Caco-2 (cell line): Measurements from ENCODE around the gene SOX2. TPM values are rescaled to one million over a fixed set of nuclear protein-coding genes. Genes with fewer than 3 reads are reported as not detected.

Experiments used
- BruUV-seq: library from RNA; stranded (reverse); fragments of 400-500 nt; replicated peaks from 2 replicates; lab custom pipeline; 2021; lab: Mats Ljungman, UMichigan
- CTCF ChIA-PET: fragments of 300-600 bp; sonication (Branson Sonifier 250); formaldehyde crosslinking; loops from one replicate; lab custom pipeline; 2022; ENCODE audit warnings: antibody characterized with exemption; lab: Charles Lee
- POLR2A ChIA-PET: fragments of 300-600 bp; sonication (Branson Sonifier 250); formaldehyde crosslinking; loops from one replicate; lab custom pipeline; 2022; ENCODE audit warnings: antibody characterized with exemption; lab: Charles Lee
- DNase-seq, 2 experiments: peaks; one replicate each; pipeline versions ENCODE4 v3.0.0 to v3.0.0-alpha.2; 2020 to 2022
- H3K27me3 ChIP-seq: replicated peaks from 2 replicates; pipeline ENCODE4 v1.6.0; 2011; ENCODE audit warnings: low read length; ENCODE audit not compliant: control insufficient read depth, insufficient read depth
- H3K36me3 ChIP-seq: 2 replicates; pipeline ENCODE4 v1.5.1; 2011; ENCODE audit warnings: low read length; ENCODE audit not compliant: control insufficient read depth, insufficient read depth
- H3K4me1 ChIP-seq: fragments of 250-450 bp; sonication (Bioruptor Pico); 2 replicates; pipeline ENCODE4 v1.5.1; 2020; ENCODE audit warnings: mild to moderate bottlenecking
- H3K4me3 ChIP-seq: 2 replicates; pipeline ENCODE4 v1.5.1; 2011; ENCODE audit warnings: low read depth, mild to moderate bottlenecking, control low read depth, low read length
- H3K9me3 ChIP-seq: fragments of 250-450 bp; sonication (Bioruptor Pico); 2 replicates; pipeline ENCODE4 v1.5.1; 2020; ENCODE audit warnings: mild to moderate bottlenecking, moderate library complexity
- H3K27ac Mint-ChIP-seq: one replicate; pipeline ENCODE4 v1.8.0; 2022; ENCODE audit warnings: mixed read lengths; ENCODE audit not compliant: unreplicated experiment
- H3K27me3 Mint-ChIP-seq: one replicate; pipeline ENCODE4 v1.8.0; 2022; ENCODE audit warnings: mixed read lengths; ENCODE audit not compliant: insufficient read depth, unreplicated experiment
- H3K36me3 Mint-ChIP-seq: one replicate; pipeline ENCODE4 v1.8.0; 2022; ENCODE audit warnings: mild to moderate bottlenecking, mixed read lengths; ENCODE audit not compliant: insufficient read depth, unreplicated experiment
- H3K4me1 Mint-ChIP-seq: one replicate; pipeline ENCODE4 v1.8.0; 2022; ENCODE audit warnings: low read depth, mixed read lengths; ENCODE audit not compliant: unreplicated experiment
- H3K4me3 Mint-ChIP-seq: one replicate; pipeline ENCODE4 v1.8.0; 2022; ENCODE audit warnings: mild to moderate bottlenecking, moderate library complexity, mixed read lengths; ENCODE audit not compliant: unreplicated experiment
- H3K9me3 Mint-ChIP-seq: one replicate; pipeline ENCODE4 v1.8.0; 2022; ENCODE audit warnings: mixed read lengths; ENCODE audit not compliant: unreplicated experiment
- CTCF ChIP-seq, 2 experiments: fragments of 200-600 bp in 1 of 2; IDR thresholded peaks; 1 replicate in 1 of 2; 2 replicates in 1 of 2; pipeline versions ENCODE4 v1.5.1 to v1.8.0; 2011 to 2022; ENCODE audit warnings: antibody characterized with exemption in 1 of 2, control low read depth in 1 of 2, inconsistent platforms in 1 of 2, low read depth in 1 of 2, low read length in 1 of 2, mild to moderate bottlenecking in 1 of 2, moderate library complexity in 1 of 2; ENCODE audit not compliant: insufficient read depth in 1 of 2, severe bottlenecking in 1 of 2, unreplicated experiment in 1 of 2
- intact Hi-C: fragments of 100-400 bp; cut with micrococcal nuclease; formaldehyde crosslinking; loops from one replicate; pipeline ENCODE4 v1.10.0; 2022; ENCODE audit not compliant: unreplicated experiment
- total RNA-seq: library from RNA; stranded (reverse); gene quantifications from 2 replicates; pipeline ENCODE4 v1.2.3, GENCODE V29; 2022

SOX2 gene
- total RNA-seq, 1 experiment from 2014 or later: 34.1 TPM

DNA sequence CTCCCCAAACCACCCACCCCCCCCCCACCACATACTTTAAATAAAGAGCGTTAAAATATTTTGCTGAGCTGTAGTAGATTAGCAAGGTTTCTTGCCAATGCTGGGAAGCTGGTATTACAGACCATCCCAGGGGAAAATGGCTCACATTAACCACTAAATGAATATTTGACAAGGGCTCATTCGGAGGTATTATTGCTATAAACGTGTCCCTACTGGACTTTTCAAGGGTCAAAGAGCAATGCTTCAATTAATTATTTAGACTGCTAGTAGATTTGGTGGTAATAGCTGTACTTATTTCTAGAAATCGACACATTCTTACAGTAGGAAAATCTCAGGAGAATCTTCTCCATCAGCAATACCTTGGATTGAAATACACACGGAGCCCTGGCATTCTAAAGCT is 5.2 kb downstream of the SOX2 start:
- ChIA-PET CTCF (interaction anchor here (0.7 kb wide), 1 partner anchor 943 kb away, joined by 3 read pairs; no protein-coding TSS in a partner anchor), POLR2A (no interaction called here)
- Mint-ChIP-seq H3K27me3 (no peaks in the 10 kb centered on the region), H3K36me3 (peaks cover 7% of the 10 kb centered on the region), H3K27ac (no peak overlapping the region), H3K4me3 (no peak overlapping the region), H3K9me3 (no peaks in the 10 kb centered on the region), H3K4me1 (peaks cover 5% of the 10 kb centered on the region)
- H3K9me3 ChIP-seq: no peaks in the 10 kb centered on the region
- intact Hi-C loops: no loop called here
- TF ChIP-seq CTCF (IDR thresholded peaks at IDR 0.05; ENCODE audit: insufficient read depth in 1 of 2, low read depth in 1 of 2, low read length in 1 of 2, severe bottlenecking in 1 of 2, unreplicated experiment in 1 of 2): no peak
- 0 out of 2 replicates have a peak, but pooled peaks cover 5% of the 10 kb centered on the region for H3K4me1 ChIP-seq
- no peak overlapping the region for H3K4me3 ChIP-seq
- no TSS peak for BruUV-seq
- H3K36me3 ChIP-seq: no peaks in the 10 kb centered on the region
- DNase-seq: no peak
- H3K27me3 ChIP-seq: no peaks in the 10 kb centered on the region

DNA sequence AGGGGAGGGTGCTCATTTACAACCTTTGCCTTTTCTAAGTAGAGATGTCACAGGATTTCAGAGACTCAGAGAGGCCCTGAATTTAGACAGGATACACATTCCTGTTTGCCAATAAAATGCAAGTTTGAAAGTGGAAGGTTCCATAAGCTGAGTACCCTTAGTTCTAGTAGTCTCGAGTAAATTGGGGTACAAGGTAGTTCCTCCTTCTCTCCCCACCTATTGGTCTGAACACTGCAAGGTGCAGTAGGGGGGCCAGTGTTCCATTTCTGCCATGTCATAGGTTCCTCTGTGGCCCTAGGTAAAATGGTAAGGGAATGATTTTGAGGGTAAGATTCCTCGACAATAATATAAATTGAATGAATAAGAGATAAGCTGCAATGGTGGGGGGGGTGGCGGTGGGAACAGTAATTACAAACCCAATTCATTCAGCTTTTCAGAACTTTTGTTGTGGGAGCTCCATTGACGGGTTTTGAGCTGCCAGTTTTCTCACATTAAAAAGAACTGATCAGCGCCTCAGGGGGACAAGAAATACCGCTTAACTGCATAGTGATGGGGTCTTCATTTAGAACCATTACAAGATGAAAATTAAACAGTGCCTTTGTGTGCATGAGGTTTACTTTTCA is 5.9 kb downstream of the SOX2 start:
- no peaks in the 10 kb centered on the region for H3K27me3 Mint-ChIP-seq

DNA sequence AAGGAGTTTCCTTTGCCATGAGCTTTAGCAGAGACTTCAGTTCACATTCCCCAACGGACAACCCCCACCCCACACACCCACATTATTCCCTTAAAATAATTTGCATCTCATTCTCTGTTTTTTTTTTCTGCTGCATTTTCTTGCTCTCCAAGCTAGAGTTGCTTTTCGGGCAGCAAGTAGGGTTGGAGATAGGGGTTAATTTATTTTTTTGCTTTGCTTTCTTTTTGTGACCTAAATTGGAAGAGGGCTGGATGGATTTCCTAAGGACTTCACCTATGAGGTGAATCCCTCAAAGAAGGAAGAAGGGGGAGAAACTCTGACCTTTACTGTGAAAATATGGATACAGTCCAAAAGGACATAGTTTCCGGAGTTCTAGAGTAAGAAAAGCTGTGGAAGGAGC is 6.6 kb downstream of the SOX2 start:
- BruUV-seq: no TSS peak
- CTCF ChIA-PET: no interaction called here
- Histone ChIP-seq H3K9me3 (no peaks in the 10 kb centered on the region), H3K27me3 (no peaks in the 10 kb centered on the region), H3K36me3 (no peaks in the 10 kb centered on the region), H3K4me3 (no peak overlapping the region), H3K4me1 (0 out of 2 replicates have a peak, but pooled peaks cover 5% of the 10 kb centered on the region)
- H3K9me3 Mint-ChIP-seq: no peaks in the 10 kb centered on the region
- peaks cover 7% of the 10 kb centered on the region for H3K36me3 Mint-ChIP-seq
- no peak overlapping the region for H3K27ac Mint-ChIP-seq
- peaks cover 5% of the 10 kb centered on the region for H3K4me1 Mint-ChIP-seq
- TF ChIP-seq CTCF (IDR thresholded peaks at IDR 0.05; ENCODE audit: insufficient read depth in 1 of 2, low read depth in 1 of 2, low read length in 1 of 2, severe bottlenecking in 1 of 2, unreplicated experiment in 1 of 2): no peak
- peak overlapping the region; percentile 58 for H3K4me3 Mint-ChIP-seq
- intact Hi-C loops: no loop called here
- H3K27me3 Mint-ChIP-seq: no peaks in the 10 kb centered on the region
- POLR2A ChIA-PET: no interaction called here
- no peak for DNase-seq

More for the DNA sequence above, 5.9 kb downstream of the SOX2 start:
- Mint-ChIP-seq H3K4me1 (peaks cover 5% of the 10 kb centered on the region), H3K27ac (no peak overlapping the region), H3K9me3 (no peaks in the 10 kb centered on the region), H3K36me3 (peaks cover 7% of the 10 kb centered on the region), H3K4me3 (no peak overlapping the region)
- intact Hi-C loops: no loop called here
- no TSS peak for BruUV-seq
- Histone ChIP-seq H3K4me1 (0 out of 2 replicates have a peak, but pooled peaks cover 5% of the 10 kb centered on the region), H3K36me3 (no peaks in the 10 kb centered on the region), H3K27me3 (no peaks in the 10 kb centered on the region), H3K9me3 (no peaks in the 10 kb centered on the region), H3K4me3 (no peak overlapping the region)
- ChIA-PET POLR2A (no interaction called here), CTCF (no interaction called here)
- DNase-seq: no peak
- TF ChIP-seq CTCF (IDR thresholded peaks at IDR 0.05; ENCODE audit: insufficient read depth in 1 of 2, low read depth in 1 of 2, low read length in 1 of 2, severe bottlenecking in 1 of 2, unreplicated experiment in 1 of 2): no peak
